H1 (cell line): ENCODE results near the gene DAP. TPM values are rescaled to one million over a fixed set of nuclear protein-coding genes. Genes with fewer than 3 reads are reported as not detected.

ENCODE experiments used
- BCL11A ChIP-seq, 2 experiments: IDR thresholded peaks; one replicate each; pipeline ENCODE4 v1.6.1; 2011; ENCODE audit warnings: low read depth in 2 of 2, low read length in 2 of 2, mild to moderate bottlenecking in 2 of 2
- CBX5 ChIP-seq: fragments of 300-800, 300-1000 bp; sonication (generic); IDR thresholded peaks from 2 replicates; pipeline ENCODE4 v1.7.1; 2016; ENCODE audit warnings: antibody characterized with exemption, low read length, low read depth
- EGR1 ChIP-seq: IDR thresholded peaks from 2 replicates; pipeline ENCODE4 v1.6.1; 2011; ENCODE audit warnings: low read depth, low read length, borderline replicate concordance
- HDAC6 ChIP-seq: IDR thresholded peaks from one replicate; pipeline ENCODE4 v1.7.1; 2012; ENCODE audit warnings: low read depth, mild to moderate bottlenecking, inconsistent platforms, low read length, moderate library complexity
- KDM4A ChIP-seq: IDR thresholded peaks from one replicate; pipeline ENCODE4 v1.7.1; 2012; ENCODE audit warnings: low read depth, mild to moderate bottlenecking, moderate library complexity, low read length, inconsistent platforms; ENCODE audit not compliant: severe bottlenecking
- NANOG ChIP-seq: IDR thresholded peaks from 2 replicates; pipeline ENCODE4 v1.6.1; 2011; ENCODE audit warnings: low read length, low read depth, mild to moderate bottlenecking, inconsistent platforms; ENCODE audit not compliant: insufficient read depth, poor library complexity, severe bottlenecking
- POLR2AphosphoS5 ChIP-seq: IDR thresholded peaks from 2 replicates; pipeline ENCODE4 v1.6.1; 2011; ENCODE audit warnings: low read depth, low read length
- SRF ChIP-seq: IDR thresholded peaks from 2 replicates; pipeline ENCODE4 v1.6.1; 2011; ENCODE audit warnings: mild to moderate bottlenecking, low read depth, low read length, moderate library complexity
- TAF7 ChIP-seq: optimal IDR thresholded peaks from 2 replicates; pipeline ENCODE3; 2011; ENCODE audit warnings: low read depth, mild to moderate bottlenecking, inconsistent platforms, low read length, moderate library complexity, borderline replicate concordance
- TEAD4 ChIP-seq: IDR thresholded peaks from 2 replicates; pipeline ENCODE4 v1.6.1; 2012; ENCODE audit warnings: low read depth, low read length, inconsistent platforms, mixed read lengths
- polyA plus RNA-seq, 7 experiments: library from polyadenylated mRNA; depleted of rRNA in 3 of 7; stranded (reverse) in 5 of 7; unstranded in 2 of 7; fragments of >200 nt in 5 of 7; fragments of 200-250 nt in 2 of 7; gene quantifications; 1 replicate in 5 of 7; 2 replicates in 1 of 7; 4 replicates in 1 of 7; pipeline versions ENCODE4 v1.2.1 to v1.2.3, GENCODE V29; 2011 to 2013; ENCODE audit warnings: missing spikeins in 2 of 7, mixed read lengths in 2 of 7
- total RNA-seq: library from RNA; stranded (reverse); fragmentation: NEBNext Ultra II Directional; extraction: Animal tissue kit (Norgen Biotek cat#: 25700); gene quantifications from 2 replicates; pipeline ENCODE4 v1.2.1, GENCODE V29; 2021

Gene DAP
- total and polyA plus RNA-seq, 2 of the 8 experiments (the other 6 are each of a cell fraction or from before 2014, with no cell fraction given), result 26.2 to 44.4 TPM

DNA sequence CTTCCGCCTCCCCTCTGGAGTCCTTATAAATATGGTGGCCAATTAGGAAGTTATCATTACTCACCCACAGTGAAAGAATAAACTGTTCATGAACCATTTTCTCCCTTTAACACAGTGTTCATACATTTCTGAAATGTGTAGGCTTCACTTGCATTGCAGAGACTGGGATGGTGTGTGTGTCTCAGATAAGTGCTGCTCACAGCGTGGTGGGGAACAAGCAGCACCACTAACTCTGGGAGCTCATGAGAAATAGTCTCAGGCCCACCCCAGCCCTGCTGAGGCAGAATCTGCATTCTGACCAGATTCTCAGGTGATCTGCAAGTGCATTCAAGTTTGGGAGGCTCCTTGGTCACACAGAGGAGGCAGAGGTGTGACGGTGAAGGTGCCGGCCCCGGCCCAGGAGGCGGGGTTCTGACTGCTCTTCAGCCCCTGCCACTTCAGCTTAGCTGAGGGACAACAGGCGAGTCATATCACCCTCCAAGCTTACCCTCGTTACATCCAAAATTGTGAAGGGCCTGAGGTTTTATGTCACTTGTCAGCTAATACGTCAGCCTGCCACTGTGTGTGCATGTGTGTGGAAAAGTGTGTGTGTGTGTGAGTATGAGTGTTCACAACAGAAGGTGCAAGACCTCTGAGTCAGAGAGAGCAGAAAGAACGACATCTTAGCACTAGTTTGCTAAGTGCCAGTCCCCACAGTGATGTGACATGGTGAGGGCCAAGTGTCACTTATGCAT, 34.7 kb downstream of the DAP start (continued):
- TF ChIP-seq POLR2AphosphoS5 (no peak), SRF (no peak), CBX5 (no peak), BCL11A (IDR thresholded peaks at IDR 0.05; ENCODE audit: low read depth in 2 of 2, low read length in 2 of 2) (no peak), HDAC6 (no peak), TEAD4 (no peak), TAF7 (no peak), EGR1 (no peak), KDM4A (no peak), NANOG (no peak)
